Panc1 (cell line): Measurements from ENCODE around the gene OTUD1. TPM values are rescaled to one million over a fixed set of nuclear protein-coding genes. Genes with fewer than 3 reads are reported as not detected.

ENCODE experiments used
- ATAC-seq: fragments of 200-7000 bp; cut with Tn5 transposase; 2 replicates; pipeline ENCODE4 v1.9.1; 2020; ENCODE audit warnings: mild to moderate bottlenecking, moderate library complexity
- BruUV-seq: library from RNA; stranded (reverse); fragments of 400-500 nt; replicated peaks from 2 replicates; lab custom pipeline; 2021; lab: Mats Ljungman, UMichigan
- CTCF ChIA-PET: fragments of 300-600 bp; sonication (Branson Sonifier 250); formaldehyde crosslinking; loops from one replicate; lab custom pipeline; 2022; ENCODE audit warnings: antibody characterized with exemption; lab: Charles Lee
- POLR2A ChIA-PET: fragments of 300-600 bp; sonication (Branson Sonifier 250); formaldehyde crosslinking; loops from one replicate; lab custom pipeline; 2022; ENCODE audit warnings: antibody characterized with exemption; lab: Charles Lee
- DNase-seq: peaks from one replicate; pipeline ENCODE4 v3.0.0-alpha.2; 2010; ENCODE audit warnings: low read depth, low spot score
- H3K27ac ChIP-seq: 2 replicates; pipeline ENCODE4 v1.5.1; 2011; ENCODE audit warnings: mild to moderate bottlenecking, low read length, inconsistent platforms
- H3K27me3 ChIP-seq: fragments of 200-500 bp; sonication (Bioruptor generic); 2 replicates; pipeline ENCODE4 v1.6.0; 2014; ENCODE audit warnings: low read length, inconsistent platforms; ENCODE audit not compliant: control insufficient read depth, insufficient read depth
- H3K36me3 ChIP-seq: fragments of 200-500 bp; sonication (Bioruptor generic); 2 replicates; pipeline ENCODE4 v1.5.1; 2014; ENCODE audit warnings: inconsistent platforms, mild to moderate bottlenecking, low read length, moderate library complexity; ENCODE audit not compliant: control insufficient read depth, insufficient read depth
- H3K4me1 ChIP-seq: 2 replicates; pipeline ENCODE4 v1.5.1; 2011; ENCODE audit warnings: inconsistent platforms, mild to moderate bottlenecking, low read length, moderate library complexity; ENCODE audit not compliant: control insufficient read depth, insufficient read depth
- H3K4me3 ChIP-seq, 2 experiments: 2 replicates each; pipeline ENCODE4 v1.5.1; 2011 to 2012; ENCODE audit warnings: low read depth in 2 of 2, low read length in 2 of 2, mild to moderate bottlenecking in 2 of 2, inconsistent platforms in 1 of 2, moderate library complexity in 1 of 2
- H3K9me3 ChIP-seq: fragments of 200-500 bp; sonication (Bioruptor generic); 2 replicates; pipeline ENCODE4 v1.5.1; 2014; ENCODE audit warnings: low read depth, mild to moderate bottlenecking, inconsistent platforms, low read length, moderate library complexity; ENCODE audit not compliant: control insufficient read depth, insufficient read depth
- POLR2AphosphoS5 ChIP-seq: IDR thresholded peaks from 2 replicates; pipeline ENCODE4 v1.6.1; 2012; ENCODE audit warnings: mild to moderate bottlenecking, low read depth, low read length, moderate library complexity
- SIN3A ChIP-seq: IDR thresholded peaks from 2 replicates; pipeline ENCODE4 v1.6.1; 2012; ENCODE audit warnings: low read depth, mild to moderate bottlenecking, low read length, moderate library complexity, borderline replicate concordance; ENCODE audit not compliant: insufficient read depth
- TCF7L2 ChIP-seq: IDR thresholded peaks from 2 replicates; pipeline ENCODE4 v1.6.1; 2011; ENCODE audit warnings: mild to moderate bottlenecking, low read depth, low read length, inconsistent platforms
- in situ Hi-C: cut with HindIII; loops from 2 replicates; pipeline ENCODE4 v1.10.0; 2016; ENCODE audit warnings: low sequenced_read_pairs, low pct_unique_long_range_greater_than_20kb
- intact Hi-C: fragments of 100-400 bp; cut with micrococcal nuclease; formaldehyde crosslinking; loops from one replicate; pipeline ENCODE4 v1.10.0; 2022; ENCODE audit not compliant: unreplicated experiment
- total RNA-seq: library from RNA; stranded (reverse); gene quantifications from one replicate; pipeline ENCODE4 v1.2.1, GENCODE V29; 2021; ENCODE audit not compliant: unreplicated experiment
- TF ChIP-seq, protein P1 (sequence below), 2 experiments: IDR thresholded peaks; 2 replicates each; pipeline ENCODE4 v1.6.1; 2011 to 2012; ENCODE audit warnings: low read depth in 2 of 2, control low read depth in 1 of 2, low read length in 1 of 2, mild to moderate bottlenecking in 1 of 2, moderate library complexity in 1 of 2; ENCODE audit not compliant: insufficient read depth in 1 of 2
- TF ChIP-seq, protein P2 (sequence below): fragments of 450-650 bp; IDR thresholded peaks from 2 replicates; pipeline ENCODE4 v1.5.1; 2017; ENCODE audit warnings: mild to moderate bottlenecking

OTUD1 gene
- total RNA-seq, 1 experiment from 2014 or later: 2.8 TPM

DNA sequence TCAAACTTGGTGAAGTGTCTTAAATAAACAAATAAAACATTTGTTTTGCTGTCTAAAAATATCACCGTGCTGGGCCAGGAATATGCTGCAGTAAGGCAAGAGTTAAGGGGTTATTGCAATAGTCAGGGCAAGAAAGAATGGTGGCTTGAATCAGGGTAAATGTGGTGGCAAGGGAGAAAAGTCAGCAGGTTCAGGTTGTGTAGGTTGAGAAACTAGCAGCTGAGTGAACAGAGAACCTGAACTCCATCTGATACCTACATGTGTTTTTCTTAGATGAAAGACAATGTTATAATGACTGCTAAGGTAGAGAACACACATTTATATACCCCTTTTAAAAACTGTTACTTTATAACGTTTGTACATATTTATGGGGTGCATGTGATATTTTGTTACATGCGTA, 28.7 kb downstream of the OTUD1 start:
- intact Hi-C loops (no loop called here), in situ Hi-C loops (no loop called here)
- ChIA-PET POLR2A (no interaction called here), CTCF (no interaction called here)
- no peak overlapping the region for H3K4me3 ChIP-seq
- H3K4me1 ChIP-seq: no peaks in the 10 kb centered on the region
- H3K36me3 ChIP-seq: no peaks in the 10 kb centered on the region
- no peaks in the 10 kb centered on the region; the same call in 1 of the 2 replicates for H3K27me3 ChIP-seq
- TF ChIP-seq SIN3A (no peak), POLR2AphosphoS5 (no peak), TCF7L2 (no peak)
- TF ChIP-seq, protein P1, sequence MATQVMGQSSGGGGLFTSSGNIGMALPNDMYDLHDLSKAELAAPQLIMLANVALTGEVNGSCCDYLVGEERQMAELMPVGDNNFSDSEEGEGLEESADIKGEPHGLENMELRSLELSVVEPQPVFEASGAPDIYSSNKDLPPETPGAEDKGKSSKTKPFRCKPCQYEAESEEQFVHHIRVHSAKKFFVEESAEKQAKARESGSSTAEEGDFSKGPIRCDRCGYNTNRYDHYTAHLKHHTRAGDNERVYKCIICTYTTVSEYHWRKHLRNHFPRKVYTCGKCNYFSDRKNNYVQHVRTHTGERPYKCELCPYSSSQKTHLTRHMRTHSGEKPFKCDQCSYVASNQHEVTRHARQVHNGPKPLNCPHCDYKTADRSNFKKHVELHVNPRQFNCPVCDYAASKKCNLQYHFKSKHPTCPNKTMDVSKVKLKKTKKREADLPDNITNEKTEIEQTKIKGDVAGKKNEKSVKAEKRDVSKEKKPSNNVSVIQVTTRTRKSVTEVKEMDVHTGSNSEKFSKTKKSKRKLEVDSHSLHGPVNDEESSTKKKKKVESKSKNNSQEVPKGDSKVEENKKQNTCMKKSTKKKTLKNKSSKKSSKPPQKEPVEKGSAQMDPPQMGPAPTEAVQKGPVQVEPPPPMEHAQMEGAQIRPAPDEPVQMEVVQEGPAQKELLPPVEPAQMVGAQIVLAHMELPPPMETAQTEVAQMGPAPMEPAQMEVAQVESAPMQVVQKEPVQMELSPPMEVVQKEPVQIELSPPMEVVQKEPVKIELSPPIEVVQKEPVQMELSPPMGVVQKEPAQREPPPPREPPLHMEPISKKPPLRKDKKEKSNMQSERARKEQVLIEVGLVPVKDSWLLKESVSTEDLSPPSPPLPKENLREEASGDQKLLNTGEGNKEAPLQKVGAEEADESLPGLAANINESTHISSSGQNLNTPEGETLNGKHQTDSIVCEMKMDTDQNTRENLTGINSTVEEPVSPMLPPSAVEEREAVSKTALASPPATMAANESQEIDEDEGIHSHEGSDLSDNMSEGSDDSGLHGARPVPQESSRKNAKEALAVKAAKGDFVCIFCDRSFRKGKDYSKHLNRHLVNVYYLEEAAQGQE (IDR thresholded peaks at IDR 0.05; ENCODE audit: insufficient read depth in 1 of 2, low read depth in 2 of 2, low read length in 1 of 2): no peak
- TF ChIP-seq, protein P2, sequence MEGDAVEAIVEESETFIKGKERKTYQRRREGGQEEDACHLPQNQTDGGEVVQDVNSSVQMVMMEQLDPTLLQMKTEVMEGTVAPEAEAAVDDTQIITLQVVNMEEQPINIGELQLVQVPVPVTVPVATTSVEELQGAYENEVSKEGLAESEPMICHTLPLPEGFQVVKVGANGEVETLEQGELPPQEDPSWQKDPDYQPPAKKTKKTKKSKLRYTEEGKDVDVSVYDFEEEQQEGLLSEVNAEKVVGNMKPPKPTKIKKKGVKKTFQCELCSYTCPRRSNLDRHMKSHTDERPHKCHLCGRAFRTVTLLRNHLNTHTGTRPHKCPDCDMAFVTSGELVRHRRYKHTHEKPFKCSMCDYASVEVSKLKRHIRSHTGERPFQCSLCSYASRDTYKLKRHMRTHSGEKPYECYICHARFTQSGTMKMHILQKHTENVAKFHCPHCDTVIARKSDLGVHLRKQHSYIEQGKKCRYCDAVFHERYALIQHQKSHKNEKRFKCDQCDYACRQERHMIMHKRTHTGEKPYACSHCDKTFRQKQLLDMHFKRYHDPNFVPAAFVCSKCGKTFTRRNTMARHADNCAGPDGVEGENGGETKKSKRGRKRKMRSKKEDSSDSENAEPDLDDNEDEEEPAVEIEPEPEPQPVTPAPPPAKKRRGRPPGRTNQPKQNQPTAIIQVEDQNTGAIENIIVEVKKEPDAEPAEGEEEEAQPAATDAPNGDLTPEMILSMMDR: no peak
- ATAC-seq (no peak), DNase-seq (no peak)
- no peaks in the 10 kb centered on the region for H3K9me3 ChIP-seq
- BruUV-seq: no TSS peak
- no peak overlapping the region for H3K27ac ChIP-seq

DNA sequence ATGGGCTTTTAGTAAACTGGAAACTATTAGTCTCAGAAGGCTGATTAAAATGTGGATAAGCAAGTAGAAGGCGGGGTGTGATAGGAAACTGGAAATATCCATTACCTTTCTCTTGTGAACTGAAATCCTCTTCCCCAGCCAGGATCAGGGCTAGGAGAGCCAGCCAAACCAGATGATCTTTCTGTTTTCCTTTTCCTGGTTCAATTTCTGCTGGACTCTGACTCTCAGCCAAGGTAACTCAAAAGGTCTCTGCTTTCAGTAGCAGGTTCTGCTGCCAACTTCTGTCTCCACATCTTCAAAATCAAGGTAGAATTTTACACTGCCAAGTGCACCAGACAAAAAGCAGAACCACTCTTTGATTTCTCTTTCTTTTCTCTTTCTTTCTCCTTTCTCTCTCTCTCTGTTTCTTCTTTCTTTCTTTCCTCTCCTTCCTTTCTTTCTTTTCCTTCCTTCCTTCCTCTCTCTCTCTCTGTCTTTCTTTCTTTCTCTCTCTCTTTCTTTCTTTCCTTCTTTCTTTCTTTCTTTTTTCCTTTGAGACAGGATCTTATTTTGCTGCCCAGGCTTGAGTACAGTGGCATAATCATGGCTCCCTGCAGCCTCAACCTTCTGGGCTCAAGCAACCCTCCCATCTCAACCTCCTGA, 30.8 kb downstream of the OTUD1 start:
- H3K4me3 ChIP-seq: no peak overlapping the region
- no peak overlapping the region for H3K27ac ChIP-seq
- no peak for DNase-seq
- ChIA-PET POLR2A (no interaction called here), CTCF (no interaction called here)
- intact Hi-C loops: no loop called here
- H3K36me3 ChIP-seq: no peaks in the 10 kb centered on the region
- H3K4me1 ChIP-seq: no peaks in the 10 kb centered on the region
- in situ Hi-C loops: no loop called here
- no peaks in the 10 kb centered on the region; the same call in 1 of the 2 replicates for H3K27me3 ChIP-seq
- BruUV-seq: no TSS peak
- no peak for ATAC-seq
- TF ChIP-seq, protein P1 (IDR thresholded peaks at IDR 0.05; ENCODE audit: insufficient read depth in 1 of 2, low read depth in 2 of 2, low read length in 1 of 2): no peak
- TF ChIP-seq TCF7L2 (no peak), SIN3A (no peak), POLR2AphosphoS5 (no peak)
- TF ChIP-seq, protein P2: no peak
- no peaks in the 10 kb centered on the region for H3K9me3 ChIP-seq
